HG02885 (cell line): Measurements from ENCODE around the gene QPCTL.
A peak's percentile ranks its signal among the peaks of the same experiment; 100 is the strongest.

ENCODE experiments used
- ATAC-seq: cut with Tn5 transposase; IDR thresholded peaks from one replicate; pipeline ENCODE4 v1.9.1; 2021; ENCODE audit warnings: mild to moderate bottlenecking; ENCODE audit not compliant: unreplicated experiment, poor library complexity

The QPCTL gene

DNA sequence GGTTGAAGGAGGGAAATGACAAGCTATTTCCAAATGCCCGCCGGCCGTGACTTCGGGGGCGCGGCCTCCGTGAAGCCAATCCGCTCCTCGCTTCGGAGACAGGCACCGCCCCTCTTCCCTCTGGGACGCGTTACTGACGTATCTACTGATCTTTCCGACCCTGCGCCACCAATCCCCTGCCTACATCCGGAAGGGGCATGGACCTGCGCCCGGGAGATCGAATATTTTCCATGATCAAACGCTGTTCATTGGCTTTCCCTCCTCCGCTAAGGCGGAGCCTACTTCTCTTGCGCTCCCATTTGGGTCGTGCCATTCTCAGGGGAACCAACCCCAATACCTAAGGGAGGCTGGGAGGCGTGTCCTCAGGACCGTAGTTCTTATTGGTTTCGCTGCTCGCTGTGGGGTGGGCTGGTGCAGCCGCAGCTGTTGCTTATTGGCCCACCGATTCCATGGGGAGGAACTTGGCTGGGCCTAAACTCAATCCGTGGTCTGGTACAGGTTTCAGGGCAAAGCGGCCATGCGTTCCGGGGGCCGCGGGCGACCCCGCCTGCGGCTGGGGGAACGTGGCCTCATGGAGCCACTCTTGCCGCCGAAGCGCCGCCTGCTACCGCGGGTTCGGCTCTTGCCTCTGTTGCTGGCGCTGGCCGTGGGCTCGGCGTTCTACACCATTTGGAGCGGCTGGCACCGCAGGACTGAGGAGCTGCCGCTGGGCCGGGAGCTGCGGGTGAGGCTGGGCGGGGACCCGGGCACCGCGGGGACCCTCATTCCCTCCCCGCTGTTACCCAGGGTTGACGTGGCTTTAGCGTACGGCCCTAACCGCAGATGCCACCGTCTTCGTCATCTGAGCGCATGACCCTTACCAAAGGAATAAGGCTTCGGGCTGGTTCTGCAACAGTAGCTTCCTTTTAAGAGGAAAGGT lies at the start of gene QPCTL:
QPCTL (plus strand) TSS at position 480 of the 919 bp plus-strand sequence; CDS start at position 518, 38 bp downstream.
- peak; percentile 87 for ATAC-seq

DNA sequence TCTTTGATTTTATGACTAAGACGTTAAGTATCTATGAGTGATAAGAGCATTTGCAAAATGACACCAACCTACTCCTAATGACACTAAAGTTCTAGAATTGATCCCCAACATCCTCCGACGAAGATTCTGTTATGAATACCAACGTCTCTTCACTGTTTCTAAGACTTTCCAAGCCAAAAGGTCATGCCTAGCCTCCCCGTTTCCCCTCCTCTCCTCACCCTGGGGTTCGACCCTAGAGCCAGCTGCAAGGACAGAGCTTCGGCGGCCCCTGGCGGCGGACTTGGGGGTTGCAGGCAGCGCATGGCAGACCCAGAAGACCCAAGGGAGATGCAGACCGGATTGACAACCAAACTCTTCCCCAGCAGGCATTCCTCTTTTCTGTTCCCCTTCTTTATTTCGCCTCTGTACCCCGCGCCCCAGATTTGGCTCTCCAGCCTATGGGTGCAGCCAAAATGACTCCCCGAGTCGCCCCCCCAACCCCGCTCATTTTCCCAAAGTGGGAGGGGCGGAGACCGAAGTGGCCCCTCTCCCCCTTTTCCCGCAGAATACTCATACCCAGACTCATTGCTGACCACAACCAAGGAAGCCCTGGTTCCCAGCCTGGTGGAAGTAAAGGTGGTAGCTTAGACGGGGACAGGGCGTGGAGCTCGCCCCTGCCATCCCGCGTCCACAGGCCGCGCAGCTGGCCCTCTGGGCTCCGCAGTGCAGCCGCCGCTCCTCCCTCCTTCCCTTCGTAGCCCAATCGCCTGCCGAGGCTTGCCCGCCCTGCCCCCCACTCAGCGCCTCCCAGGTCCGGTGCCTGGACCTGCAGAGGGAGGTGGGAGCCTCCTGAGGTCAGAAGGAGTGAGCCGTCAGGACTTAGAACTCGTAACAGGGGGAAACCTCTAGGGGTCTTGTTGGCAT lies 49.2 kb upstream of the QPCTL start:
- peak; percentile 28 for ATAC-seq

GRCh38 chr19:45643927-45644771 lies 48.3 kb upstream of the QPCTL start:
- ATAC-seq: no peak

DNA sequence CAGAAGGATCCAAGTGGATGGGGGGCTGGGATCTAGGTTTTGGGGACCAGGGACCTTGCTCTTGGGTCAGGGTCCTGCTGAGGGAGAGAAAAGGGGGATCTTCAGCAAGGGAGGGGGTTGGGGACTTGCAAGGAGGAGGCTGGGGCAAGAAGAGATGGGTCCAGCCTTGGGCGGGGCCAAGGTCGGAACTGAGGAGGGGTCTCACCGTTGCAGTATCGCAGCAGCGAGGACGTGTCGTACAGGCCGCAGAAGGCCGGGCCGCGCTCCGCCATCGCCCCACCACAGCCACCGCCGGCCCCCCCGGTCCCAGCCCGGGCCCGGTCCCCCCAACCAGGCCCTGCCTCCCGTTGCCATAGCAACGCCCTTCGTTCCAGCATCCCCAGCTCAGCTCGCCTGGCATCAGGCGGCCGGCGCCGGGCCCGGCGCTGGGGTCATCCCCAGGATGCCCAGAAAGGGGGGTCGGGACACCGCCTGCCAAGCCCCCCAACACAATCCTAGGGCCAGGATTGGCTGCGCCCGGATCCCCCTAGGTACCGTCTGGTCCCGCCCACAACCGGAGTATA lies 47.3 kb upstream of the QPCTL start:
- ATAC-seq: no peak

- peak; percentile 42 for ATAC-seq
Observed at GRCh38 chr19:45645631-45646344, 46.7 kb upstream of the QPCTL start.

GRCh38 chr19:45646345-45646698 lies 46.1 kb upstream of the QPCTL start:
- ATAC-seq: no peak

- no peak for ATAC-seq
Observed at GRCh38 chr19:45650722-45651121, 41.7 kb upstream of the QPCTL start.

DNA sequence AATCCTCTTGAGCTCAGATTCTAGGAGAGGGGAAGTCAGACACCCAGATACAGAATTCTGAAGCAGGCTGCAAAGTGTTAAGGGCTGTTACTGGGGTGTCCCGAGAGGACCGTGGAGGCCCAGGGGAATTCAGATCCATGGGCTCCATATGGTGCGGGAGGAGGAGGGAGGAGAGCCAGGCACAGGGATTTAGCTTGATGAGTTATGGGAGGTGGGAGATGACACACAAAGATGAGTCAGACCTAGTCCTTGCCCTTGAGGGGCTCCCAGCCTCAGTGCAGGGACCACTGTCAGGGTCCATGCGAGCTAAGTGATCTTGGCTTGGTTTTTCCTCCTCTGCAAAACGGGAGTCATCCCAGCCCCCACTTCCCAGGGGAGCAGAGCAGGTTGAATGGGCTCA lies 38.8 kb upstream of the QPCTL start:
- no peak for ATAC-seq

GRCh38 chr19:45655073-45655472 lies 37.4 kb upstream of the QPCTL start:
- ATAC-seq: no peak

DNA sequence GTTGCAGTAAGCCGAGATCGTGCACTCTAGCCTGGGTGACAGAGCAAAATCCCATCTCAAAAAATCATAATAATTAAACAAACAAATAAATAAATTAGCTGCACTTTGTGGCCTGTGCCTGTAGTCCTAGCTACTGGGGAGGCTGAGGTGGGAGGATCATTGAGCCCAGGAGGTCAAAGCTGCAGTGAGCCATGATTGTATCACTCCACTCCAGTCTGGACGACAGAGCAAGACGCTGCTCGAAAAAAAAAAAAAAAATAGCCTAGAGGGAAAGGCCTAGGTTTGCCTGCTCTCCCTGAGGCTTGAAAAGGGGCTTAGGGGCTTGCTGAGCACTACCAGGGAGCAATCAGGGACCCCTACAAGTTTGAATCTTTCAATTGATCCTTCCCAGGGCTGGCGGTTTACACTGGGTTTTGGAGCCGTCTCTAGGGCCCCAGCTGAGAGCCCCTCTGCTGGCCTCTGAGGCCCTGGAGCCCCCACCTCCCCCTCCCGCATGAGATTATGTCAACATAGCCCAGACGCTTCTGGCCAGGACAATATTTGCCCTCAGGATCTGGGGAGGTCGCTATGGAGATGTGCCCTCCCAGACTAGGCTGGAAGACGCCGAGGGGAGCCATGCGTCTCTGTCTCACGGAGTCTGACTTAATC lies 34.8 kb upstream of the QPCTL start:
- ATAC-seq: no peak

DNA sequence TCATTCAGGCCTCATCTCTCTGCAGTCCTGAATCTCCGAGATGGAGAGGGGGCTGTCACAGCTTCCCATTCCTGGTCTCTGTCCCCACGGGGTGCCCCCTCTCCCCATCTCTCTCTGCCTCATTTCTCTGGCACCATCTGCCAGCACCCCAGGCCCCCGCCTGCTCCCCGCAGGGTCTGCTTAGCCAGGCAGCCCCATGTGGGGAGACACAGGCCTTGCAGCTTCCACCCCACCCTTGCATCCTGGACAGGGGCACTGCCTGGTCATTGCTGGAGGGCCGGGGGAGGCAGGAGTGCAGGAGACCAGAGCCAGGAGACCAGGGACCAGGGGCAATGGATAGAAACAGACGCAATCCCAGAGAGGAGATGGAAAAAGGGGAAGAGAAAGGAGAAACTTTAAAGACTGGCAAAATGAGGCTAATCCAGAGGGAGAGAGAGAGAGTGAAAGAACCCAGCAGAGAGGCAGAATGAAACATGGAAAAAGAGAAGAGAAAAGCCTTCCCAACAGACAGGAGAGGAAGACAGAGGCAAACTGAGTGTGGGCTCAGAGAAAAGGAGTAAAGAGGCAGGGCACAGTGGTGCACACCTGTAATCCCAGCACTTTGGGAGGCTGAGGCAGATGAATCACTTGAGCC lies 33.3 kb upstream of the QPCTL start:
- ATAC-seq: no peak

DNA sequence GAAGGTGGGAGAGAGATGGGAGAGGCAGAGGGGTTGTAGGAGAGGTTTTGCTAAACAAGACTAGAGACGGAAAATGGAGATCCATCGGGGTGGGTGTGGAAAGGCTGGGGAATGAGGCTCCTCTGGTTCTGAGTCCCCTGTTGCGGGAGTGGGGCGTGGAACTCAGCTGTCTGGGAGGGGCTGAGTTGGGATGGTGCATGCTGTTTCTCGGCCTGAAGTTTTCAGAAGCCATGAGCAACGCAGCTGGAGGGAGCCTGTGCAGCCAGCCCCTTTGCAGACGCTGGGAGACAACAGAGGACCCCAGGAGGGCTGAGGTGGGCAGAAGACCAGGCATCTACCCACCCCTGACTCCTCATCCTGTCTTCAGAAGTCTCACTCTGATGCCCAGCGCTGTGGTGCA lies 31.8 kb upstream of the QPCTL start:
- no peak for ATAC-seq

DNA sequence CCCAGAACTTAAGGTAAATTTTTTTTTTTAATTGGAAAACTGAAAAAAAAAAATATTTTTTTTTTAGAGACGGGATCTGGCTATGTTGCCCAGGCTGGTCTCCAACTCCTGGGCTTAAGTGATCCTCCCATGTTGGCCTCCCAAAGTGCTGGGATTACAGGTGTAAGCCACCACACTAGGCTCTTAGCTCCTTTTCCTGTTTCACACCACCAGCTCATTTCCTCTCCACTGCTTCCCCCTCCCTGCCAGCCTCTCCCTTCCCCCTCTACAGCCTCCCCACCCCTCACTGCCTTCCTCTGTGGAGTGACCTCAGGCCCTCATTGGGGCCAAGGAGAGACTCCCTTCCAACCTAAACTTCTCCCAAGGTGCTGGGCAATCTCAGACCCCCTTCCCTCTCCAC lies 28.7 kb upstream of the QPCTL start:
- ATAC-seq: no peak

- ATAC-seq: no peak
Observed at GRCh38 chr19:45664575-45664974, 27.9 kb upstream of the QPCTL start.

DNA sequence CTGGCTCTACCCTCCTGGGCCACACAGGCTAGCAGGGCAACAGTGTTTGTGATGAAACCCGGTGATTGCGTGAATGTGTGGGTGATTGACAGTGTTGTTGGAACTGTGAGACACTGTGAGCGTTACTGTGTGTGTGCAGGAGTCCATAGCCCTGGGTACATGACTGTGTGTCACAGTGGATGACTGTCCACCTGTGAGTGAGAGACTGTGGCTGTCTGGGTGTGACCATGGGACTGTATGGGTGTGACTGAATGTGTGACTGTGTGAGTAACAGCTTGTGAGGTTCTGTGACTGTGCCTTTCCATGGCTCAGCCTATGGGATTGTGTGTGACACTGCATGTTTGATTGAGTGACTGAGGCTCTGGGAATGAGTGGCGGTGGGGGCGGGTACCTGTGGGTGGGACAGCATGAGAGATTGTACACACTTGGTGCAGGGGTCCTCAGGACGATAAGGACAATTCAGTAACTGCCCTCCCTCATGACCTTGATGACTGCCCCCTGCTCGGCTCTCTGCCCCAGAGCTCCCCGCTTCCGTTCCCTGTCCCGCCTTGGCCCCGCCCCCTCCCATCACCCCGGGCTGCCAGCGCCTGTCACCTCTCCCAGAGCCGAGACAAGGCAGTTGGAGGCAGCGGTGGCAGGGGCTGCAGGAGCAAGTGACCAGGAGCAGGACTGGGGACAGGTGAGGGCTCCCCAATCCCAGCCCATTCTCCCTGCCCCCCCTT lies 24.7 kb upstream of the QPCTL start, which contains the start of gene GIPR:
GIPR (plus strand) TSS at position 602 of the 722 bp plus-strand sequence. CDS start 1,300 bp downstream, outside the sequence.
- no peak for ATAC-seq

- no peak for ATAC-seq
Observed at GRCh38 chr19:45668342-45668871, 24.1 kb upstream of the QPCTL start.

- peak; percentile 62 for ATAC-seq
Observed at GRCh38 chr19:45670670-45671453, 21.6 kb upstream of the QPCTL start.
